NCI-H187 (cell line): Measurements from ENCODE around the gene RWDD1.

Experiments
- DNase-seq, 2 experiments: peaks; one replicate each; lab custom pipeline; 2025; lab: John Stamatoyannopoulos, UW

Gene RWDD1, protein sequence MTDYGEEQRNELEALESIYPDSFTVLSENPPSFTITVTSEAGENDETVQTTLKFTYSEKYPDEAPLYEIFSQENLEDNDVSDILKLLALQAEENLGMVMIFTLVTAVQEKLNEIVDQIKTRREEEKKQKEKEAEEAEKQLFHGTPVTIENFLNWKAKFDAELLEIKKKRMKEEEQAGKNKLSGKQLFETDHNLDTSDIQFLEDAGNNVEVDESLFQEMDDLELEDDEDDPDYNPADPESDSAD

GRCh38 chr6:116570856-116571682, at the start of gene RWDD1:
RWDD1 (plus strand) TSS chr6:116571504; CDS start chr6:116571583, 79 bp downstream.
- peak; percentile 71 to 95 for DNase-seq

- DNase-seq, result no peak
Measured at GRCh38 chr6:116522896-116523295, 48.4 kb upstream of the RWDD1 start.

DNA sequence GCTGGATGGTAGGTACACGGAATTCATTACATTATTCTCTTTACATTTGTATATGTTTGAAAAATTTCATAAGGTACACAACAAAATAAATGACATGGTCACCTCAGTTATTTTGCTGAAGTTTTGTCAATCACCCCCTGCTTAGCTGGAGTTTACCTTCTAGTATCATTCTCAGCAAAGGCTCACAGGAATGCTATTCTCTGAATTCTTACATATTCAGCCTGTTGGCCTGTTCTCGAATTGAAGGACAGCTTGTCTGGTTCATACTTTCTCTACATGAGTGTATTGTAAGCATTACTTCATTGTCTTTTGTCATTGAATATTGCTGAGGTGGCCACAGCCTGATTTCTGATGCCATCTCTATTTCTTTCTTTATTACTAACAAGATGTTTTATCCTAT, 47.1 kb upstream of the RWDD1 start:
- DNase-seq, result no peak

DNA sequence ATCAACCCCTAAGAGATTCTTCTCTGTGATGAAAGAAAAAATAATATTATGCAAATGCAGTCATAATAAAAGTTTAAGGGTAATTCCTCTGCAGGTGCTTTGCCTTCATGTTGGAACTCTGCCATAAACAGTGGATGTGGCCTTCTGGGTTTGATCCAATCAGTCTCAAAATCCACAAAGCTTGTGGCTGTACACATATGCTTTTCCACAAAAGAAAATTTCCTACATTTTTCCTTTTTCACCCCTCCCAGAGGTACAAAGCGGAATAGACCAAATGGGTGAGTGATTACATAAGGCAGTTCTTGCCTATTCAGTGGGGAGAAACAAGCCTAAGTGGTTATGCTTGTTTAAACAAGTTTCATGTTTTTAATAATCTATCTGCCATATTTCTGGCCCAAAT, 43.2 kb upstream of the RWDD1 start:
- no peak for DNase-seq

DNA sequence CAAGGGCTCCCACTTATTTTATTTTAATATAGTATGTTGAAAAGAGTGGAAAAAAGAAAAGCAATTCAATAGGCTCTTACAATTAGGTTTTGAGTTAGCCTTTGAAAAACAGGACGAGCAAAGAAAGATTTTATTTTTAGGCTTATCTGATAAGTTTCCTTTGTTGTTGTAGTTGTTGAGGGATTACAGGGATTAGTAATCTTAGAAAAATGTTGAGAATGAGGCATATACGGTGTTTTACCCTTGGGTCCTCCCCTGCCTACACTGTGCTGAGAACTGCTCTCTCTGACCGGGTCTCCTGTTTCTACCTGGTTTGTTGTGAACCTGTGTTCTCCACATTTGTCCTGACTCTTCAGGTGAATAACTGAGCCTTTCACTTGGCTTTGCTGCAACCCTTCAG, 42.5 kb upstream of the RWDD1 start:
- no peak for DNase-seq

- DNase-seq, result no peak
Measured at GRCh38 chr6:116529466-116530290, 41.6 kb upstream of the RWDD1 start.

GRCh38 chr6:116530436-116530835, 40.9 kb upstream of the RWDD1 start:
- DNase-seq, result peak; percentile 25 to 34

DNA sequence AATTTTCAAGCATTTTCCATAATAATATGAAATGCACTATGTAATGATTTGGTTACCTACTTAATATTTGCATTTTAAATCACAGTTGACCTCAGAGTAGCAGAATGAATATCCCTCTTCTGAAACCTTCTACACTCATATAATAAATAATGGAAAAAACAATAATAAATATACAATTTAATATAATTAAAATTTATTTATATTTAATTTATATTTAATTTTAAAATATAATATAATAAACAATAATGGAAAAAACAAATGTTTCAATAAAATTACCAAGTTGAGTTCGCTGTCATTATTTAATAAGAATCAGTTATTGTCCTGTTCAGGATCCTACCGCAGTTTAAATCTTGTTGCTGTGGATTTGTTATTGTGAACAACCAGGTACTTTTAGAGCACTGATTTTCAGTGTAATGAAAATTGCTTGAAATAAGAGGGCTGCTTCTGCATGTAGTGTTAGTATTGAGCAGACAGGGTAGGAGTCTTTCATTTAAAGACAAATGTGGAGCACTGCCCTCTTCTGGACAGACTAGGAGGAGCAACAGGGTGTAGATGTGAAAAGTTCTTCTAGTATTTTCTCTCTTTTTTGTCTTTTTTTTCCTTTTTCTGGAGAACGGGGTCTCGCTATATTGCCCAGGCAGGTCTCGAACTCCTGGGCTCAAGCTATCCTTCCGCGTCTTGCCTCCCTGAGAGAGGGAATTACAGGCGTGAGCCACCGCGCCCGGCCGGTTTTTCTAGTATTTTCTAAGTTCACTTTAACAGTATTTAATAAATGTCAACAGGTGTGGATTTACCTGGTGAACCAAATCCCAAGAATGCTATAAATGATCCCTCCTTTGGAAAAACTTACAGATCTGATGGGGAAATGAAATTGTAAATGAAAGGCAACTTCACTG, 39.4 kb upstream of the RWDD1 start:
- peak in 1 of 2 experiments; percentile 13 for DNase-seq

DNA sequence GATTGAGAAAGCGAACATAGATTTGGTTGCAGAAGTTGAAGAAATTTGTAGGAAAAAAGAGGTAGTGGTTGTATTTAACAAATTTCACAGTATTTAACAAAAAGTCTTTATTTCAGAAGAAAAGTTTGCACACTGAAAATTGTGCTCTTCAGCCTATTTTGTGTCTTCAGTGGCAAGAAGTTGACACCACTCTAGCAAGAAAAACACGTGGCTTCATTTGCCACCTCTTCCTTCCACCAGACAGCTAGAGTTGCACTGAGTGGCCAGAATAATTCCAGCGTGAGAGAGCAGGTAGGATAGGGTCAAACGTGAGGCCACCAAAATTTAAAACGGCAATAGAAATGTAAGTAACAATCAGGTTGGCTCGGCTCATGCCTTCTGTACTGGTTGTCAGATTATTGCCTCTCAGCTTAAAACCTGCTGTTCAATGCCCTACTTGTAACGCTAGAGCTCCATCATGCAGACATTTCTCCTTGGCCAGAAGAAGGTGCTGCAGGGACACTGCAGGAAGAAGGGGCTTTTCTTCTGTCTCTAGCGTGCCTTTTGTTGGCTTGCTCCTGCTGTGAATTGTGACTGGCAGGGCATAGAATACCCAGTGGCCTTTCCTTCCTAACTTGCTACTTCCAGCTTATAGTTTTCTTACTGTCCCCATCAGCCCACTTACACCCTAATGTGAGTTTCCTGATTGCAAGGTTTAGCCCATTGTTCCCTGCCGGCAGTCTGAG, 37.9 kb upstream of the RWDD1 start:
- no peak for DNase-seq

DNA sequence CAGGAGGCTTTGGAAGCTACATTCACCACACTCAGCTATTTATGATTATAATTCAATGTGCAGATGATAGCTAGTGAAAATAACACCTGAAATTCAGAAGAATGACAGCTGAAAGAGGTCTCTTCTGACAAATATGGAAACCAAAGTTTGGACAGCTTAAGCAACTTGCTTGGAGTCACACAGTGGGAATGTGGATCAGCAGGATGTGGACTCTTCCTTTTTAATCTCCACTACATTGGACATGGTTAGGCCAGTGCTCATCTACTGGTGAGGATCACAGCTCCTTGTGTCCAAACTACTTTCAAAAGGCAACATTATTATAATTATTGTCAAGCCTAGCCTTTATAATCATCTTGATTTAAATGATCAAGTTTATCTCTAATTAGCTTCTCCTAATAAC, 36.2 kb upstream of the RWDD1 start:
- DNase-seq, result no peak

- DNase-seq, result no peak
Measured at GRCh38 chr6:116536216-116536621, 35.1 kb upstream of the RWDD1 start.

GRCh38 chr6:116542426-116542825, 28.9 kb upstream of the RWDD1 start:
- no peak for DNase-seq

- DNase-seq, result no peak
Measured at GRCh38 chr6:116543149-116543548, 28.2 kb upstream of the RWDD1 start.

- DNase-seq, result no peak
Measured at GRCh38 chr6:116545651-116546050, 25.7 kb upstream of the RWDD1 start, which contains the start of gene TRAPPC3L. TRAPPC3L (minus strand) TSS chr6:116545684; CDS start chr6:116545514, 170 bp downstream.

GRCh38 chr6:116547358-116547757, 23.9 kb upstream of the RWDD1 start:
- DNase-seq, result no peak

DNA sequence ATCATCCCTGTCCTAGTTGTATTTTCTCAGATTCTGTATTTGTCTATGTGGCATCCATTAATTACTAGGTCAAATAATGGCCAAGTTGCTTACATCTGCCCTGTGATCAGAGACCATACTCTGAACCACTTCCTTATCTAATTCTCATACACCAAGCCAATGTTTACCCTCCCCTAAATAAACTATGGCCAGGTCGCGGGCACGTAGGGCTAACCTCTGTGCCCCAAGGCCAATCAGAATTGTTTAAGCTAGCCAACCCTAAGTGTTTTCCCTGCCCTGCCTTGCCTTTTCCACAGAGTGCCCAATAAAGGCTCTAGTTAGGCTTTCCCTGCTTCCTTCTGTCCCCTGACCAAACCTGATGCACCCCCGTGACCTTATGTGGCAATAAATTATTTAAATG, 20.5 kb upstream of the RWDD1 start:
- no peak for DNase-seq

- DNase-seq, result no peak
Measured at GRCh38 chr6:116553451-116553850, 17.9 kb upstream of the RWDD1 start, which contains the start of gene CALHM4. CALHM4 (plus strand) TSS chr6:116553751; CDS start chr6:116553794, 43 bp downstream.

DNA sequence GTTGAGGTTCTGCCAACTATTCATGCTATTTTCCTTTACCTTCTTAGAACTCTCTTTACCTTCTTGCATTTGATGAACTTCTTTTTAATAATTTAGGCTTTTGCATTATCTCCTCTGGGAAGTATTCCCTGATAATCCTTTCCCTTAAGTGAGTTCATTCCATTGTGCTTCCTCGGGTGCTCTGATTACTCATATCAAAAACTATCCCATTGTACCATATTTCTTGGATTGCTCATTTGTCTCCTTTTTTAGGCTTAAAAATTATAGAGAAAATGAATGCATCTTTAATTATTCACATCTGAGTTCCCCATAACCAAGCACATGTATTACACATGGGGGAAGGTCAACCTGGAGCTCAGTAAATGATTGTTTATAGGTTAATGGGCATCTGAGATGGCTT, 15.2 kb upstream of the RWDD1 start:
- DNase-seq, result no peak

GRCh38 chr6:116556814-116557415, 14.4 kb upstream of the RWDD1 start:
- DNase-seq, result no peak

DNA sequence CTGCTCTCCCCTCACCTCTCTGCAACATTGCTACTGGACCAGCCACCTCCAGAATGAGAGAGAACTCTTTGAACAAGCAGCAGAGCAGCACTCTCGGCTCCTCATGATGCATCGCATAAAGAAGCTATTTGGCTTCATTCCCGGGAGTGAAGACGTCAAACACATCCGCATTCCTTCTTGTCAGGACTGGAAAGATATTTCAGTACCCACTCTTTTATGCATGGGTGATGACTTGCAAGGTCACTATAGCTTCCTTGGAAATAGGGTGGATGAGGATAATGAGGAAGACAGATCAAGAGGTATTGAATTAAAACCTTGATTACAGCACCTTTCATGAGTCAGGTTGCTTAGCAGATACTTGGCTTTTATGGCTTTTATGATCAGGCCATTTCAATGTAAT, 13.4 kb upstream of the RWDD1 start:
- no peak for DNase-seq
